ENCODE data around the gene BAIAP2.

DNA sequence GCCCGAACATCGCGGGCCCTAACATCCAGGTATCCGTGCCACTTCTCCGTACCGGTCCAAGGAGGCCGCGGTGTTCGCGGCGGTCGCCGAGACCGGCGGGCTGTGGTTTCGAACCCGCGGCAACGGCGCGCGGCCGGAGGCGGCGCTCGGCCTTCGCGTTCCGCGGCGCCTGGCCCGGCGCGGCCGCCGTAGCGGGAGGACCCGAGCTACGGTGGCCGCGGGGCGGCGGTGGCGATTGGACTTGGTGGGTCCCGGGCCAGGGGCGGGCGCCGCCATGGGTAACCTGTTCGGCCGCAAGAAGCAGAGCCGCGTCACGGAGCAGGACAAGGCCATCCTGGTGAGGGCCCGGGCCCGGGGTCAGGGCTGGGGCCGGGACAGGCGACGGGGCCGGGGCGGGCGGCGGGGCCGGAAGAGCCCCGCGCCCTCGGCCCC lies 43.3 kb upstream of the BAIAP2 start, which contains the start of gene CHMP6:
- TF ChIP-seq, protein P1, sequence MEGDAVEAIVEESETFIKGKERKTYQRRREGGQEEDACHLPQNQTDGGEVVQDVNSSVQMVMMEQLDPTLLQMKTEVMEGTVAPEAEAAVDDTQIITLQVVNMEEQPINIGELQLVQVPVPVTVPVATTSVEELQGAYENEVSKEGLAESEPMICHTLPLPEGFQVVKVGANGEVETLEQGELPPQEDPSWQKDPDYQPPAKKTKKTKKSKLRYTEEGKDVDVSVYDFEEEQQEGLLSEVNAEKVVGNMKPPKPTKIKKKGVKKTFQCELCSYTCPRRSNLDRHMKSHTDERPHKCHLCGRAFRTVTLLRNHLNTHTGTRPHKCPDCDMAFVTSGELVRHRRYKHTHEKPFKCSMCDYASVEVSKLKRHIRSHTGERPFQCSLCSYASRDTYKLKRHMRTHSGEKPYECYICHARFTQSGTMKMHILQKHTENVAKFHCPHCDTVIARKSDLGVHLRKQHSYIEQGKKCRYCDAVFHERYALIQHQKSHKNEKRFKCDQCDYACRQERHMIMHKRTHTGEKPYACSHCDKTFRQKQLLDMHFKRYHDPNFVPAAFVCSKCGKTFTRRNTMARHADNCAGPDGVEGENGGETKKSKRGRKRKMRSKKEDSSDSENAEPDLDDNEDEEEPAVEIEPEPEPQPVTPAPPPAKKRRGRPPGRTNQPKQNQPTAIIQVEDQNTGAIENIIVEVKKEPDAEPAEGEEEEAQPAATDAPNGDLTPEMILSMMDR (IDR thresholded peaks at IDR 0.05; ENCODE audit: poor library complexity), result no peak
- no peak for TF ChIP-seq EZH2 (IDR thresholded peaks at IDR 0.05; ENCODE audit: borderline replicate concordance)

Data from hepatocyte (in vitro differentiated cells).